HFFc6 (cell line): Measurements from ENCODE around the gene OTOP1. TPM values are rescaled to one million over a fixed set of nuclear protein-coding genes. Genes with fewer than 3 reads are reported as not detected.
"Not testable (repeated sequence)": the region's sequence is repeated elsewhere in the genome, so short reads cannot be mapped to it uniquely, and the experiment has no call there.

ENCODE experiments used
- DNase-seq: peaks from one replicate; pipeline ENCODE4 v3.0.0-alpha.2; 2018
- H3K27ac Mint-ChIP-seq: 2 replicates; pipeline ENCODE4 v1.8.0; 2020; ENCODE audit warnings: mild to moderate bottlenecking, mixed read lengths
- H3K27me3 Mint-ChIP-seq: 2 replicates; pipeline ENCODE4 v1.8.0; 2021; ENCODE audit warnings: mild to moderate bottlenecking, moderate library complexity, mixed read lengths; ENCODE audit not compliant: insufficient read depth
- H3K36me3 Mint-ChIP-seq: 2 replicates; pipeline ENCODE4 v1.8.0; 2021; ENCODE audit warnings: low read depth, mixed read lengths
- H3K4me1 Mint-ChIP-seq: 2 replicates; pipeline ENCODE4 v1.8.0; 2020; ENCODE audit warnings: low read depth, mixed read lengths
- H3K4me3 Mint-ChIP-seq: 2 replicates; pipeline ENCODE4 v1.8.0; 2020; ENCODE audit warnings: mild to moderate bottlenecking, moderate library complexity, mixed read lengths
- H3K9me3 Mint-ChIP-seq: 2 replicates; pipeline ENCODE4 v1.8.0; 2020; ENCODE audit warnings: mild to moderate bottlenecking, mixed read lengths
- CTCF ChIP-seq: fragments of 200-600 bp; sonication (generic); IDR thresholded peaks from 2 replicates; pipeline ENCODE4 v1.5.0; 2021; ENCODE audit warnings: antibody characterized with exemption, mild to moderate bottlenecking
- total RNA-seq, 6 experiments: library from RNA; stranded (reverse); fragmentation: NEBNext Ultra II Directional; extraction: Animal tissue kit (Norgen Biotek cat#: 25700); gene quantifications; 2 replicates in 1 of 6; 3 replicates in 5 of 6; pipeline ENCODE4 v1.2.3, GENCODE V29; 2021

OTOP1 gene
- total RNA-seq, 6 experiments from 2014 or later, result not detected

- Mint-ChIP-seq H3K36me3 (no peaks in the 10 kb centered on the region), H3K4me1 (peaks cover 10% of the 10 kb centered on the region), H3K27ac (no peak overlapping the region), H3K27me3 (peaks cover 10% of the 10 kb centered on the region), H3K4me3 (no peak overlapping the region), H3K9me3 (no peaks in the 10 kb centered on the region)
- DNase-seq, result no peak
- no peak for TF ChIP-seq CTCF
These were observed 30.1 kb upstream of the OTOP1 start for GRCh38 chr4:4256799-4257198.

DNA sequence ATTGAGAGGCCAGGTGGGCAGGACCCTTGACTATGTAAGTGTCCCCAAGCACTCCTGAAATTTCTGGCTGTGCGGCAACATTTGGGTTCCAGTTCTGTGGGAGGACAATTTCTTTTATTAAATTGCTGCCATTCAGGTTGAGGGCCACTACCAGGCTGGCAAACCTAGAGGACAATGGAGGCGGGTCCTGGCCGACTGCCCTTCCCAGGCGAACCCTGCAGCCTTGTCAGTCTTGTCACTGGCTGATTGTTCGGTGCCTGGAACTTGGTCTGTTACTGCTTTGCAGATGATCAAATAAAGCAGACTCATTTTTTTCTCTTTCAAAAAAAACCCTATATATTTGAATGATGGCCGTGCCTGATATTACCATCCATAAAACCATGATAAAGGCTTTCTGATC is 27.9 kb upstream of the OTOP1 start:
- no peak for TF ChIP-seq CTCF
- H3K4me1 Mint-ChIP-seq, result peaks cover 4% of the 10 kb centered on the region
- no peaks in the 10 kb centered on the region for H3K36me3 Mint-ChIP-seq
- DNase-seq, result no peak
- no peaks in the 10 kb centered on the region for H3K9me3 Mint-ChIP-seq
- H3K27ac Mint-ChIP-seq, result no peak overlapping the region
- H3K27me3 Mint-ChIP-seq, result peaks cover 10% of the 10 kb centered on the region
- no peak overlapping the region for H3K4me3 Mint-ChIP-seq

GRCh38 chr4:4254199-4254598 is 27.5 kb upstream of the OTOP1 start:
- Mint-ChIP-seq H3K9me3 (no peaks in the 10 kb centered on the region), H3K4me3 (no peak overlapping the region), H3K4me1 (peaks cover 3% of the 10 kb centered on the region), H3K27me3 (peaks cover 10% of the 10 kb centered on the region), H3K36me3 (no peaks in the 10 kb centered on the region), H3K27ac (no peak overlapping the region)
- TF ChIP-seq CTCF, result no peak
- DNase-seq, result no peak

DNA sequence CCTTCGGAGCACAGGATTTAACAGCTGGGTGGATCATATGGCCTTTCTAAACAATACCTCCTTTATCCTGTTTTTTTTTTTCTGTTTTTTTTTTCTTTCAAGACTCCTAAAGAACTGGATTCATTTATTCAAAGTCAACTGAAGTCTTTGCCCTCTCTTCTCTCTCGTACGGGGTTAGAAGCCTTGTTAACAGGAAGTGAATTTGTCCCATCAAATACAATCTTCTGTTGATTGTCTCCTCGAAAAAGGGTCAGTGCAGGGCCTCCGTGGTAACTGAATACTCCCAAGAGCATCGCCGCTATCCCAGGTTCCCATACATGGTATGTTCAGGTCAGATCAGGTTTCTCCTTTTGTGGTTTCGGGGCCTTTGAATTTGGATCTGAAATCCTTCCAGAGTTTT is 23.1 kb upstream of the OTOP1 start:
- no peak for DNase-seq
- no peak for TF ChIP-seq CTCF
- no peak overlapping the region for H3K27ac Mint-ChIP-seq
- H3K36me3 Mint-ChIP-seq, result peaks cover 10% of the 10 kb centered on the region
- H3K4me3 Mint-ChIP-seq, result no peak overlapping the region
- H3K27me3 Mint-ChIP-seq, result no peaks in the 10 kb centered on the region; the same call in 1 of the 2 replicates
- peaks cover 17% of the 10 kb centered on the region for H3K4me1 Mint-ChIP-seq
- no peaks in the 10 kb centered on the region for H3K9me3 Mint-ChIP-seq

DNA sequence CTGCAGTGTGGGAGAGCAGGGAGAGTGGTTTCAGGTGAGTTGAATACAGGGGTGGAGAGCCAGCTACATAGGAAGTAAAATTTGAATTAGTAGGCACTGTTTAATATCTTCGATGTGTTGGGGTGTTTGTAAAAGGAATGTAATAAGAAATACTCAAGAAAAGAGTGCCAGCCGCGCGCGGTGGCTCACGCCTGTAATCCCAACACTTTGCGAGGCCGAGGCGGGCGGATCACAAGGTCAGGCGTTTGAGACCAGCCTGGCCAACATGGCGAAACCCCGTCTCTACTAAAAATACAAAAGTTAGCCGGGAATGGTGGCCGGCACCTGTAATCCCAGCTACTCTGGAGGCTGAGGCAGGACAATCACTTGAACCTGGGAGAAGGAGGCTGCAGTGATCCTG is 22.6 kb upstream of the OTOP1 start:
- H3K27me3 Mint-ChIP-seq, DNase-seq, H3K36me3 Mint-ChIP-seq, H3K9me3 Mint-ChIP-seq: not testable (repeated sequence)
- Mint-ChIP-seq H3K4me3 (peak overlapping the region; percentile 93), H3K4me1 (peaks cover 17% of the 10 kb centered on the region), H3K27ac (peak overlapping the region; percentile 98; the same call in 1 of the 2 replicates)

- no peaks in the 10 kb centered on the region for H3K9me3 Mint-ChIP-seq
- no peak for TF ChIP-seq CTCF
- peaks cover 10% of the 10 kb centered on the region for H3K36me3 Mint-ChIP-seq
- no peaks in the 10 kb centered on the region; the same call in 1 of the 2 replicates for H3K27me3 Mint-ChIP-seq
- H3K27ac Mint-ChIP-seq, result peak overlapping the region; percentile 98
- no peak for DNase-seq
- H3K4me3 Mint-ChIP-seq, result peak overlapping the region; percentile 93
- peaks cover 17% of the 10 kb centered on the region for H3K4me1 Mint-ChIP-seq
These were observed 22.1 kb upstream of the OTOP1 start for GRCh38 chr4:4248885-4249203.
